HepG2 (cell line): ENCODE data around the gene CES3. TPM values are rescaled to one million over a fixed set of nuclear protein-coding genes. Genes with fewer than 3 reads are reported as not detected.

Experiments used
- DRAP1 ChIP-seq: IDR thresholded peaks from 2 replicates; pipeline ENCODE4 v1.6.1; 2016; ENCODE audit warnings: missing genetic modification reagents, missing compliant biosample characterization
- ELF1 ChIP-seq: sonication (generic); formaldehyde crosslinking; IDR thresholded peaks from 2 replicates; pipeline ENCODE4 v1.4.0; 2020; ENCODE audit warnings: missing genetic modification reagents
- ELF3 ChIP-seq: IDR thresholded peaks from 2 replicates; pipeline ENCODE4 v1.6.1; 2016; ENCODE audit warnings: missing genetic modification reagents, missing compliant biosample characterization
- HNRNPLL ChIP-seq: fragments of 200-400 bp; formaldehyde crosslinking; IDR thresholded peaks from 2 replicates; pipeline ENCODE4 v1.6.1; 2017; ENCODE audit warnings: mild to moderate bottlenecking, low read depth, low read length; ENCODE audit not compliant: poor library complexity, severe bottlenecking
- MAFF ChIP-seq: IDR thresholded peaks from 2 replicates; pipeline ENCODE4 v1.6.1; 2011; ENCODE audit warnings: low read depth, low read length, improper control_type of control experiment
- PHF21A ChIP-seq: sonication (generic); formaldehyde crosslinking; IDR thresholded peaks from 2 replicates; pipeline ENCODE4 v1.5.0; 2020; ENCODE audit warnings: mild to moderate bottlenecking, missing genetic modification reagents
- PRDM4 ChIP-seq: sonication (generic); formaldehyde crosslinking; IDR thresholded peaks from 2 replicates; pipeline ENCODE4 v1.9.0; 2021; ENCODE audit warnings: missing genetic modification reagents, borderline replicate concordance
- SMYD3 ChIP-seq: sonication (generic); formaldehyde crosslinking; IDR thresholded peaks from 2 replicates; pipeline ENCODE4 v1.8.1; 2023; ENCODE audit warnings: mild to moderate bottlenecking, missing genetic modification reagents
- USF2 ChIP-seq, 2 experiments: sonication (generic) in 1 of 2; formaldehyde crosslinking in 1 of 2; IDR thresholded peaks; 2 replicates each; pipeline versions ENCODE4 v1.5.1 to v1.6.1; 2011 to 2020; ENCODE audit warnings: borderline replicate concordance in 1 of 2, low read depth in 1 of 2, low read length in 1 of 2, mild to moderate bottlenecking in 1 of 2, missing genetic modification reagents in 1 of 2, moderate library complexity in 1 of 2
- XBP1 ChIP-seq: sonication (generic); formaldehyde crosslinking; IDR thresholded peaks from 2 replicates; pipeline ENCODE4 v1.5.0; 2020; ENCODE audit warnings: missing genetic modification reagents
- ZBTB46 ChIP-seq: sonication (generic); formaldehyde crosslinking; IDR thresholded peaks from 2 replicates; pipeline ENCODE4 v1.4.0; 2020; ENCODE audit warnings: mild to moderate bottlenecking, missing genetic modification reagents, borderline replicate concordance
- ZFAT ChIP-seq: sonication (generic); formaldehyde crosslinking; conservative IDR thresholded peaks from 2 replicates; pipeline ENCODE4 v1.8.1; 2023; ENCODE audit warnings: missing genetic modification reagents, inconsistent platforms
- ZNF30 ChIP-seq: sonication (generic); formaldehyde crosslinking; IDR thresholded peaks from 2 replicates; pipeline ENCODE4 v1.5.0; 2020; ENCODE audit warnings: mild to moderate bottlenecking, missing genetic modification reagents
- ZNF598 ChIP-seq: sonication (generic); formaldehyde crosslinking; IDR thresholded peaks from 2 replicates; pipeline ENCODE4 v1.5.1; 2020; ENCODE audit warnings: mild to moderate bottlenecking, missing genetic modification reagents, borderline replicate concordance
- polyA plus RNA-seq, 8 experiments: library from polyadenylated mRNA; depleted of rRNA in 3 of 8; stranded (reverse) in 7 of 8; unstranded in 1 of 8; fragments of >200 nt; fragmentation: Illumina TruSeq in 4 of 8; extraction: Trizol in 4 of 8; gene quantifications; 2 replicates each; pipeline versions ENCODE4 v1.2.1 to v1.2.3, GENCODE V29; 2011 to 2016; ENCODE audit warnings: low read depth in 4 of 8, missing spikeins in 1 of 8, mixed read lengths in 1 of 8; ENCODE audit not compliant: insufficient read depth in 1 of 8
- total RNA-seq, 5 experiments: library from RNA; depleted of rRNA; stranded (reverse); fragments of >200 nt; fragmentation: Illumina TruSeq; extraction: Trizol; gene quantifications; 2 replicates each; pipeline ENCODE4 v1.2.3, GENCODE V29; 2016; ENCODE audit warnings: low read depth in 1 of 5
- TF ChIP-seq, protein P1 (sequence below): sonication (generic); formaldehyde crosslinking; IDR thresholded peaks from 2 replicates; pipeline ENCODE4 v1.4.0; 2020; ENCODE audit warnings: missing genetic modification reagents
- TF ChIP-seq, protein P2 (sequence below): sonication (generic); formaldehyde crosslinking; IDR thresholded peaks from 2 replicates; pipeline ENCODE4 v1.9.0; 2022; ENCODE audit warnings: low read depth, missing genetic modification reagents

The CES3 gene
- total and polyA plus RNA-seq, 2 of the 13 experiments (the other 11 are each of a cell fraction or from before 2014, with no cell fraction given): 6.6 to 17.4 TPM

- TF ChIP-seq DRAP1 (CRISPR knock-in tag) (peak; percentile 77), PHF21A (CRISPR knock-in tag) (peak; percentile 90), XBP1 (0 out of 2 replicates have a peak, but pooled peaks have one; percentile 80), USF2 (IDR thresholded peaks at IDR 0.05; ENCODE audit: low read depth, low read length) (no peak), USF2 (CRISPR knock-in tag; IDR thresholded peaks at IDR 0.05; ENCODE audit: borderline replicate concordance) (no peak), HNRNPLL (peak; percentile 59), ZNF598 (peak; percentile 36; the same call in 1 of the 2 replicates), ZBTB46 (no peak), ELF3 (CRISPR knock-in tag) (peak; percentile 13; the same call in 1 of the 2 replicates), MAFF (no peak), ELF1 (CRISPR knock-in tag) (no peak), ZFAT (CRISPR knock-in tag) (peak; percentile 44; the same call in 1 of the 2 replicates), PRDM4 (0 out of 2 replicates have a peak, but pooled peaks have one; percentile 20), ZNF30 (CRISPR knock-in tag) (no peak), SMYD3 (CRISPR knock-in tag) (no peak)
- TF ChIP-seq, protein P1, sequence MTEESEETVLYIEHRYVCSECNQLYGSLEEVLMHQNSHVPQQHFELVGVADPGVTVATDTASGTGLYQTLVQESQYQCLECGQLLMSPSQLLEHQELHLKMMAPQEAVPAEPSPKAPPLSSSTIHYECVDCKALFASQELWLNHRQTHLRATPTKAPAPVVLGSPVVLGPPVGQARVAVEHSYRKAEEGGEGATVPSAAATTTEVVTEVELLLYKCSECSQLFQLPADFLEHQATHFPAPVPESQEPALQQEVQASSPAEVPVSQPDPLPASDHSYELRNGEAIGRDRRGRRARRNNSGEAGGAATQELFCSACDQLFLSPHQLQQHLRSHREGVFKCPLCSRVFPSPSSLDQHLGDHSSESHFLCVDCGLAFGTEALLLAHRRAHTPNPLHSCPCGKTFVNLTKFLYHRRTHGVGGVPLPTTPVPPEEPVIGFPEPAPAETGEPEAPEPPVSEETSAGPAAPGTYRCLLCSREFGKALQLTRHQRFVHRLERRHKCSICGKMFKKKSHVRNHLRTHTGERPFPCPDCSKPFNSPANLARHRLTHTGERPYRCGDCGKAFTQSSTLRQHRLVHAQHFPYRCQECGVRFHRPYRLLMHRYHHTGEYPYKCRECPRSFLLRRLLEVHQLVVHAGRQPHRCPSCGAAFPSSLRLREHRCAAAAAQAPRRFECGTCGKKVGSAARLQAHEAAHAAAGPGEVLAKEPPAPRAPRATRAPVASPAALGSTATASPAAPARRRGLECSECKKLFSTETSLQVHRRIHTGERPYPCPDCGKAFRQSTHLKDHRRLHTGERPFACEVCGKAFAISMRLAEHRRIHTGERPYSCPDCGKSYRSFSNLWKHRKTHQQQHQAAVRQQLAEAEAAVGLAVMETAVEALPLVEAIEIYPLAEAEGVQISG (CRISPR knock-in tag): peak; percentile 66; the same call in 1 of the 2 replicates
- TF ChIP-seq, protein P2, sequence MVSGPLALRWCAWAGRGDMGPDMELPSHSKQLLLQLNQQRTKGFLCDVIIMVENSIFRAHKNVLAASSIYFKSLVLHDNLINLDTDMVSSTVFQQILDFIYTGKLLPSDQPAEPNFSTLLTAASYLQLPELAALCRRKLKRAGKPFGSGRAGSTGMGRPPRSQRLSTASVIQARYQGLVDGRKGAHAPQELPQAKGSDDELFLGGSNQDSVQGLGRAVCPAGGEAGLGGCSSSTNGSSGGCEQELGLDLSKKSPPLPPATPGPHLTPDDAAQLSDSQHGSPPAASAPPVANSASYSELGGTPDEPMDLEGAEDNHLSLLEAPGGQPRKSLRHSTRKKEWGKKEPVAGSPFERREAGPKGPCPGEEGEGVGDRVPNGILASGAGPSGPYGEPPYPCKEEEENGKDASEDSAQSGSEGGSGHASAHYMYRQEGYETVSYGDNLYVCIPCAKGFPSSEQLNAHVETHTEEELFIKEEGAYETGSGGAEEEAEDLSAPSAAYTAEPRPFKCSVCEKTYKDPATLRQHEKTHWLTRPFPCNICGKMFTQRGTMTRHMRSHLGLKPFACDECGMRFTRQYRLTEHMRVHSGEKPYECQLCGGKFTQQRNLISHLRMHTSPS (CRISPR knock-in tag): peak; percentile 99
Observed at GRCh38 chr16:66935314-66936011, 25.6 kb upstream of the CES3 start, which contains the start of gene CES2 (continued).
